HK-2 (cell line): ENCODE measurements around the gene SLC4A8.
A peak's percentile ranks its signal among the peaks of the same experiment; 100 is the strongest.

ENCODE experiments used
- DNase-seq: peaks from one replicate; pipeline ENCODE4 v3.0.0-alpha.2; 2018; ENCODE audit not compliant: unreplicated experiment

The SLC4A8 gene

DNA sequence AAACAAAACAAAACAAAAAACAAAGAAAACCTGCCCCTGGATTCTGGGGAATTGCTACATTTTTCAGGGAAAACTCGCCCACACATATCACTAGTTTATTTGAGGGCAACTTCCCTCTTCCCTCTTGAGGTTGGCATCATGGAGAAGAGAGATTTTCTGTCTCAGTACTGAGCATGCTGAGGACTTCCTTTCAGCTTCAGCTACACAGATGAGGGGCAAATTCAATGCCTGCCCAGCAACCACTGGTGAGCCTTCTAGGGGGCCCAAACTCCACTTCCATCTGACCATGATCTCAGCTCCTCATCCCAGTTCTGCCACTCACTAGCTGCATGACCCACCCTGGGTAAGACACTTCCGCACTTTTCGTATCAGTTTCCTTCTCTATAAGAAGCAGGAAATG lies 103.3 kb downstream of the SLC4A8 start:
- DNase-seq, result no peak

DNA sequence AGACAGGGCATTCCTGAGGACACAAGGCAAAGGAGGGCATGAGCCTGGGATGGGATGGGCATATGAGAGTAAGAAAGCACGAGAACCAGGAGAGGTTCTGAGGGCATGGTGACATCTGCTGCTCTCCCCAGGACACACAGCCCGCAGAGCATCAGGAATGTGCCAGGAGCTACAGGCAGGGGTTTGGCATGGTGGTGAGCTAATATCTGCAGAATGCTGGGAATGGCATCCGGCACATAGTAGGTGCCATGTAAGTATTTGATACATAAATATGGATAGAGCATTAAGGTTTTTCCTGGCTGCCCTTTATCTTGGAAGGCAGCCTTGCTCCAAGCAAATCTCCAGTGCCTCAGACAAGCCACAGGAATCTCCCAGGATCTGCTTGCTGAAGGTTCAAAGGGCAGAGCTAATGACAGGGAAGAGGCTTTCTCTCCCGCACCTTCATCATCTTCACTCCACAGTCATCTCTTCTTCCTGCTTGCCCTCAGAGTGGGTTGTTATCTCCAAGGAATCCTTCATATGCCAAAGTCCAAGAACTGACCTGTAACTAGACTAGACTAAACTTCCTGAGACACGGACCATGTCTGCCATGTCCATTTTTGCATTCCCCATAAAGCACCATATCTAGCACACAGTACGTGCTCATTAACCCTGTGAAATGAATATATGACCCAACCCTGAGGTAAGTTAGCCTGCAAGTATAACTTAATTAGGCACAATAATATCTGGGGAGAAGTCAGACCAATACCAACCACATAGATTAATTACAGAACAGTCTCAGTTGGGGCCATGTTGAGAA lies 104.4 kb downstream of the SLC4A8 start:
- DNase-seq, result no peak

DNA sequence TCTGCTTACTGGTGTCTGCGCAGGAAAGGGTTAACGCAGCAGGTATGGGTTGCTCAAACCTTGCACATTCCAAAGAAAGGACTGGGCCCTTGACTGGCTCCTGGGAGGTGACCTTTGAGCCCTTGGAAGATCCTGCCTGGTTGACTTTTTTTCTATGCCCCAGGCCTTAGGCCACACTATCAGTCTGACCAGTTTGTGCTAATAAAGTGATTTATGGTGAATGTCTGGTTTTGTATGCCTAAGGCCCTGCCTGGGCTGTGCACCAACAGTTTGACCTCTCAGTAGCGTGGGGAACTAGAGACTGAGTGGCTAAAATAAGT lies 105.0 kb downstream of the SLC4A8 start:
- no peak for DNase-seq

DNA sequence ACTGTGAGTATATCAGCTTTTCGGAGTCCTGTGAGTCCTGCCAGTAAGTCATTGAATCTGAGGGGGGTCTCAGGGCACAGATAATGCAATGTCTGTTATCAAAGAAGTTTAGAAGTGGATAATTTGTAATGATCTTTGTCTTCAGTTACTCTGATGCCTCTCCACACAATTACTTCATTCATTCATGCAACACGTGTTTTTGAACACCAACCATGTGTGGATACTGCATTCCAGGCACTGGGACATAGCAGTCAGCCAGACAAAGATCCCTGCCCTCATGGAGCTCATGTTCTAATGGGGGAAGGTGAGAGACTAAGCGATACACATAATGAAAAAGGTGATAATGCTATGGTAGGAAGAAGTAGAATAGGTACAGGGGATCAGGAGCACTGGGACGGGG lies 105.6 kb downstream of the SLC4A8 start:
- no peak for DNase-seq

DNA sequence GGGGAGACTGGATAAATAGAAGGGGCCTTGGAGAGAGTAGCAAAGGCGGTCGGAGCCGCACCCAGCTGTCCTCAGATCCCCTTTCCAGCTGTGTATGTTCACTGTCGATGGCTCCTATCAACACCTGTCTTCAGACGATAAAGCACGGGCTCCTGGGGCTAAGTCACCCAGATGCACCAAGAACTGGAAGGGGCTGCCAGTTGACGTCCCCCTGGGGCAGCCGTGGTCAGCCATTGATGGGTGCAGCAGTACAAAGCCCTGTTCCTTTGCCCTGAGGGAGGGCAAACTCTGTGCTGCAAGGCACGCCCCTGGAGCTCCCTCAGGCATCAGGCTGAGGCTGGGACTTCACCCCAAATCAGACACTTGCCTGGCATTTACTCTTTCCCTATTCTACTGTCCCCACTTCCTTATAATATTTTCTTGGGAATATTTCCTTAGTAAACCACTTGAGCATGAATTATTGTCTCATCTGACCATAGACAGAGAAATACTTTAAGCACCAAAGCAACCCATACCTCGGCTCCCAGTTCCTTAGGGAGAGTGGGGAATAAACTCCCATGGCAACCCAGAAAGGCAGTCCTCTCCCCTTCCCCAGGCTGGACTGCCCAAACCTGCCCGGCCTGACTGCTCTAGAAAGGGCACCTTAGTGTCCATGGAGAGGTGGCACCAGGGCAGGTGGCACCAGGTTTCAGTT lies 106.8 kb downstream of the SLC4A8 start:
- no peak for DNase-seq

DNA sequence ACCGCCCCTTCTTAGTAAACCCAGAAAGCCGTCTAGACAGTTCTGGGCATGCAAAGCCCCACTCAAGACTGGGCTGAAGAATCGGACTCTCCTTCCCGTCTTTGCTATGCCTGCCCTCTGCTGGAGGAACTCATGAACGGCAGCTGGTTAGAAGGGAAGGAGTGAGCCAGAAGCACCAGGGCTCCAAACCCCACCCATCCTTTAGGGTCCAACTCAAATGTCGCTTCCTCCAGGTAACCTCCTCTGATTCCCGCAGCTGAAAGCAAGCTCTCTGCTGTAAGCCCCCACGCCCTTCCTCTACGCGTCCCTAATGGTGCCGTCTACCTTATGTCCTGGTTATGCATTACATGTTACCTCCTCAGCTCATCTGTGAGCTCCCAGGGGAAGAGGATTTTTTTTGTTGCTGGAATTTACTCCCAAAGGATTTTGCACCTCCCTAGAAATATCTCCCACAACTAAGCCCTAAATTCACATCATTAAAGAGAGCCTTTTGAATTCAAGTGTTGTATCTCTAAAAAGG lies 107.4 kb downstream of the SLC4A8 start:
- DNase-seq, result peak; percentile 72

DNA sequence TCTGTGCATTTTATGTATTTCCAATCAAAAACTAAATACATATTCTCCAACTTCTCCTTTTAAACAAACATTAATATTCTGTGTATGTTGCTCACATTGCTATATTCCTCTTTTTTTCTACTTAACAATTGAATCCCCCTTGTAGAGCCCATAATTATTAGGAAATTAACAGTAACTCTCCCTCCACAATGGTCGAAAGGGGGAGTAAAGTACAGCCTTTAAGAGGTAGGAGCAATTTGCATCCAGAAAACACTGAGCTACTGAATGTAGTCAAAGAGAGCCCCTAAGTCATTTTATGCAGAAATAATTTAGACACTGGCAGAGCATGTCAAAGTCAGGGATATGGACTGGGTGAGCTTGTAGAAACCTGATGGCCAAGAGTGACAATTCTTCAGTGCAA lies 109.2 kb downstream of the SLC4A8 start:
- DNase-seq, result no peak

DNA sequence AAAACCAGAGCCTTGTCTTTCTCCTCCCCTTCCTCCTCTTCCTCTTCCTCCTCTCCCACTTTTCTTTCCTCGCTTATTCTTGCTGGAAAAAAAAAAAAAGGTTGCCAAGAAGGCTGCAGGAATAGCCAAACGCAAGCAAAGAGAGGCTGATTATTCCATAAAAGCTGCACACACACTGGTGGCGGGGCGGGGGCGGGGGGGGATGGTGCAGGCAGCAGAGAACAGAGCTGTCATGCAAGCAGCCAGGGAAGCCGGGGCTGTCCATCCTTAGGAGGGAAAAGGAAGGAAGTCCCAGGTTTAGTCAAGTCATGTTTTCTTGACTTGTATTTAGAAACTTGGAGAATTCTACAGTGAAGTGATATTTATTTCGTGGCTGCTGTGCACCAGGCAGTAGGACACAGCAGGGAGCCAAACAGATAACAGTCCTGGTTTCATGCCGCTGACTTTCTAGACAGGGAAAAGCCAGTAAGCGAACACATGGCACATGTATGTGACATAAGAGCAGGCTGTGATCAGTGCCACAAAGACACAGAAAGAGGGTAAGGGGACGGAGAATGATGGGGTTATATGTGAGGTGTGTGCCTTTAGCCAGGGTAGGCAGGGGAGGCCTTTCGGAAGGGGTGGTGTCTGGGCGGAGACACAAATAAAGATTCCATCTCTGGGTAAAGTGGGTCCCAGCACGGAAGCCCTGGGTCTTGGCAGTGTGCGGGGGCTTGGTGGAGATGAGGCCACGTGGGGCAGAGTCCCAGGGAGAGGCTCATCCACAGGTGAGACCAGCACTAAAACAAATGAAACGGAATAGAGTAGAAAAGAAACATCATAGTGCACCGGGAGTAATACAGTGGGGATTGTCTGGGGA lies 109.8 kb downstream of the SLC4A8 start:
- DNase-seq, result no peak

DNA sequence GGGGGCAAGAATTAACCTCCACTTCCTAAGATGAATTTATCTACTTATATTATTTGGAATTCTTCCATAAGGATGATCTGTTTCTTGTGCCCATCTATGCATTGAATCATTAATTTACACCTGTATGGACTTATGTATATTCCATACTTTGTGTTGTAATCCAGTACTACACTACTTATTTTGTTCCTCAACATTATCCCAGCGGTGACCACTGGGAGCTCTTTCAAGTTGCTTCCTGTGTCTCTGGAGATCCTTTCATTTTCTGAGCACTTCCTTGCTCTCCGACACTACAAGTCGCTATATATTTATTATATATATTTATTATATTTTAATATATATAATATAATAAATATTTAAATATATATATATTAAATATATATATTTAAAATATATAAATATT lies 111.5 kb downstream of the SLC4A8 start:
- DNase-seq, result no peak

DNA sequence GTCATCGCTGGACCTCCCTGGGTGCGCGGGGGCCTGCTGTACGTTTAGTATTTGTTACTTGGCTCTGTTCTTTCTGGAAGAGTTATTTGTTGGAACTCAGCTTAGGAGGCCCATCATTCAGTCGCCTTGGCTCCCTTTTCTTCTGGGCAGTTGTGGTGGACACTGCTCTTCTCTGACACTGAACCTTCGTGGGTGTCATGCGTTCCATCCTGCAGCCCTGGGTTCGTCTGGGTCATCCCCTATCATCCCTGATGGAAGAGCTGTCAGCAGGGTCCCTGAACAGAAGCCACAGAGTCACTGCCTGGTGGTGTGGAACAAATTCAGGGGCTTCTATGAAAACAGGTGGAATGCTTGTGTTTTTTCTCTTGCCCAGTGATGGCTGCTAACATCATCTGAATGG lies 113.5 kb downstream of the SLC4A8 start:
- no peak for DNase-seq

DNA sequence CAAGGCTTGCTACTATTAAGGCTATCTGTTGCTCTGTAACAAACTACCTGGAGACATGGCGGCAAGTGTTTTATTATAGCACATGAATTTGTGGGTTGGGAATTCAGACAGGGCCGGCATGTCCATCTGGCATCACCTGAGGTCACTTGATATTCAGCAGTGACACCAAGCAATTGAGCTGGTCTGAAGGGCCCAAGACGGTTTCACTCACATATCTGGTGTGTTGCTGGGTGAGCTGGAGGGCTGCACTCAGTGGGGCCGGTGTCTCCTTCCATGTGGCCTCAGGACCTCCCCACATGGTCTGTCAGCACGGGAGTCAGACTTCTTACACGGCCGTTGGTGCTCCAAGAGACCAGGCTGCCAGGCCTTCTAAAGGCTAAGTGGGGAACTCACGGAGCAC lies 114.0 kb downstream of the SLC4A8 start:
- DNase-seq, result no peak

DNA sequence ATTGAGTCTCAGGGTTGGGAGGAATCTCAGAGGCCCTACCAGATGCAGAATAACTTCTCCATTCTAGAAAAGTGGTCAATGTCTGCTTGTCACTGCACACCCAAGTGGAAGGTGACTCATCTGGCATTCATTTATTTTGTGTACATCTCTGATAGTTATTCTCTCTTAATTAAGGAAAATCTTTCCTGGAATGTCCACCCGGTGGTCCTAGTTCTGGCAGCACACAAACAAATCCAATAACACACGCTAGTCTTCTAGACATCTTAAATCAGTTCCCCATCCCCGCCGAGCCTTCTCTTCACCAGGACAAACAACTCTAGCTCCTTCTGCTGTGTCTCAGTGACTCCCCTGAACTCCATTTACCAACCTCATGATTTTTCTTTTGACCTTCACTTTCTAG lies 116.4 kb downstream of the SLC4A8 start:
- no peak for DNase-seq

DNA sequence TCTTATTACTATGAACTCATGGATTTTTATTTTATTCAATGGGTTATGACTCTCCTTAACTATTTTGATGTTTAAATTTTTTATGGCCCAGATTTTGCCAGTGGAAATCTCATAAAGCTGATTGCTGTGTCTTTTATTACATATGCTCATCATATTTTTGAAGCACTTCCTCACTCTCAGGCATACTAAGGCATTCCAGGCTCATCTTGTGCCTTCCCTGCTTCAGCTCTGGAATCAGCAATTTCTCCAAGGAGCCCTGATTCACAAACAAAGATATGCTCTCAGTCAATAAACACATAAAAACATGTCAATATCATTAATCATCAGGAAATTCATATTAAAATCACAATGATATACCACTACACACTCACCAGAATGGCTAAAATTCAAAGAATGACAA lies 121.5 kb downstream of the SLC4A8 start:
- no peak for DNase-seq

DNA sequence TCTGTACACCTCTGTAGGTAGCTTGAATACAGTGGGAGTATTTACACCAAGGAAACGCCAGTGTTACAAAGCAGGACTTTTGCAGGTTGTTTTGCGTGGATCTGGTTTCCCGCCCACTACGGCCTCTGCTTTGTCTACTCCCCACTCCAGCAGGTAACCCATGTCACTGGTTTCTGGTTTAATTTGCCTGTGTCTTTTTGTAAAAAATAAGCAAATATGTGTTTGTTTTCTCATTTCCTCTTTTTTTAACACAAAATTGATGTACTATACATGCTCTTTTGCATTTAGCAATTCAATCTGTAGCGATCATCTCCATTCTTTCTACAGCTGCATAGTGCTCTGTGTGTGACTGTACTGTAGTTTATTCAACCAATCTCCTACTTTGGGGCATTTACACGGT lies 123.0 kb downstream of the SLC4A8 start:
- no peak for DNase-seq

DNA sequence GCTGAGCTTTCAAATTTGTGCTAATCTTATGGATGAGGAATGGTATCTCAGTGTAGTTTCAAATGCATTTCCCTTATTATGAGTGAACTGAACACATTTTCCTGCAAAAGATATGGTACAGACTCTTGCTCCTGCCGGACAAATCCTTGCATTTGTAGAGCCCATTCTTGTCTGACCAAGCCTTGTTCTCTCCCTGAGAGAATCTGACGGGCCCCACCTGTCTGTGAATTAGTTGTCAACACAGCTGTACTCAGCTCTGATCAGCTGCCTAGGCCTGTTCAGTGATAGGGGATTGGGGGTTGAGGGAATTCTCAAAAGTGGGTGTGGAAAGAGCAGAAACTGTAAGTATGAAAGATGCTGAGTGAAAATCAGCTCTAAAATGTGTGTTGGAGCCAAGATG lies 123.6 kb downstream of the SLC4A8 start:
- no peak for DNase-seq

DNA sequence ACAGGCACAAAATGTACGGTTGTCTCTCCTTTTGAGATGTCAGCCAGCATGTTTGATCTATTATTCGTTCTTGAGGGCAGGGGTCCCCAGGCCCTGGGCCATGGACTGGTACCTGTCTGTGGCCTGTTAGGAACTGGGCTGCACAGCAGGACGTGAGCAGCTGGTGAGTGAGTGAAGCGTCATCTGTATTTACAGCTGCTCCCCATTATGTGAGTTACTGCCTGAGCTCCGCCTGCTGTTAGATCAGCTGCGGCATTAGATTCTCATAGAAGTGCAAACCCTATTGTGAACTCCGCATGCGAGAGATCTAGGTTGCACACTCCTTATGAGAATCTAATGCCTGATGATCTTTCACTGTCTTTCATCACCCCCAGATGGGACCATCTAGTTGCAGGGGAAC lies 125.0 kb downstream of the SLC4A8 start:
- no peak for DNase-seq
